ENCODE data around the gene BCKDK.
"Not testable (repeated sequence)": the region's sequence is repeated elsewhere in the genome, so short reads cannot be mapped to it uniquely, and the experiment has no call there.

GRCh38 chr16:31144418-31144817 lies 36.2 kb downstream of the BCKDK start:
- TF ChIP-seq PREB (CRISPR knock-in tag; IDR thresholded peaks at IDR 0.05; ENCODE audit: borderline replicate concordance); CTCF (IDR thresholded peaks at IDR 0.05); NR2C2 (CRISPR knock-in tag; IDR thresholded peaks at IDR 0.05); ZBTB43 (CRISPR knock-in tag; IDR thresholded peaks at IDR 0.05): not testable (repeated sequence)

Measured in WTC11 (cell line).